Heart left ventricle (tissue), 16 donors: ENCODE measurements around the gene GRM2. TPM values are rescaled to one million over a fixed set of nuclear protein-coding genes. Genes with fewer than 3 reads are reported as not detected.

ENCODE experiments used
- ATAC-seq, 4 donors: fragments of 200-7000 bp; cut with Tn5 transposase; one replicate each; pipeline ENCODE4 v1.9.1; 2020 to 2022; ENCODE audit warnings: moderate library complexity in 4 of 4, mild to moderate bottlenecking in 3 of 4, moderate number of reproducible peaks in 1 of 4
- DNase-seq, 5 donors: peaks; one replicate each; pipeline ENCODE4 v3.0.0-alpha.2; 2020
- H3K27ac ChIP-seq, 12 donors: fragments of 200-600 bp; sonication (generic) in 4 of 12; one replicate each; pipeline versions ENCODE4 v1.5.0 to v1.8.0; 2016 to 2022; ENCODE audit warnings: mild to moderate bottlenecking in 2 of 12
- H3K27me3 ChIP-seq, 9 donors: fragments of 200-600 bp; sonication (generic) in 2 of 9; one replicate each; pipeline versions ENCODE4 v1.5.1 to v1.8.0; 2016 to 2022; ENCODE audit warnings: mild to moderate bottlenecking in 3 of 9
- H3K36me3 ChIP-seq, 9 donors: fragments of 200-600 bp; sonication (generic) in 2 of 9; one replicate each; pipeline versions ENCODE4 v1.5.0 to v1.8.0; 2018 to 2022; ENCODE audit warnings: mild to moderate bottlenecking in 2 of 9
- H3K4me1 ChIP-seq, 12 donors: fragments of 200-600 bp; sonication (generic) in 4 of 12; one replicate each; pipeline versions ENCODE4 v1.5.0 to v1.8.0; 2016 to 2022; ENCODE audit warnings: mild to moderate bottlenecking in 3 of 12
- H3K4me3 ChIP-seq, 12 donors: fragments of 200-600 bp; sonication (generic) in 4 of 12; one replicate each; pipeline versions ENCODE4 v1.5.0 to v1.8.0; 2017 to 2022; ENCODE audit warnings: mild to moderate bottlenecking in 9 of 12, moderate library complexity in 4 of 12
- H3K9me3 ChIP-seq, 12 donors: fragments of 200-600 bp; sonication (generic) in 4 of 12; one replicate each; pipeline versions ENCODE4 v1.5.0 to v1.8.0; 2016 to 2022; ENCODE audit warnings: mild to moderate bottlenecking in 1 of 12
- POLR2A ChIP-seq, 2 donors: fragments of 450-650 bp; IDR thresholded peaks; one replicate each; pipeline ENCODE4 v1.6.1; 2017; ENCODE audit warnings: antibody characterized with exemption in 2 of 2, mild to moderate bottlenecking in 2 of 2, moderate library complexity in 2 of 2
- WGBS, 4 donors: extraction: QIAGEN DNeasy Blood & Tissue Kit in 2 of 4; methylation state at CpG; one replicate each; pipeline versions ENCODE4 v1.1.5 to v1.1.7; 2013 to 2018; 5-methylcytosine and 5-hydroxymethylcytosine counted together
- intact Hi-C, 10 donors: fragments of 100-400 bp; cut with DNase I; formaldehyde crosslinking; loops; one replicate each; pipeline versions ENCODE4 v1.11.1 to v1.14.2; 2022
- polyA plus RNA-seq, 2 donors: library from polyadenylated mRNA; stranded (reverse); fragments of 200-250 nt; gene quantifications; one replicate each; pipeline ENCODE4 v1.2.3, GENCODE V29; 2013
- total RNA-seq, 9 donors: library from RNA; depleted of rRNA in 2 of 9; stranded (reverse); fragments of >200 nt in 2 of 9; fragmentation: NEBNext Ultra II Directional in 3 of 9; extraction: Animal tissue kit (Norgen Biotek cat#: 25700) in 3 of 9; gene quantifications; one replicate each; pipeline versions ENCODE4 v1.1.0 to v1.2.4, GENCODE V29; 2016 to 2023
- TF ChIP-seq, protein P1 (sequence below), 12 donors: fragments of 200-600 bp; sonication (generic) in 4 of 12; IDR thresholded peaks; one replicate each; pipeline versions ENCODE4 v1.5.0 to v1.8.0; 2018 to 2022; ENCODE audit warnings: antibody characterized with exemption in 12 of 12, mild to moderate bottlenecking in 5 of 12
- donor health status: ischemic (EF 13 %, LVEDD 7.1; RV severe dilation, severe dysfunction).
- donor health status: healthy with polysubstance abuse.
- donor health status: DM: no; HTN: yes; CAD: no.
- donor health status: DM: no; HTN: no; CAD: no.
- donor health status: ischemic (EF 25% LVEDD 6.9; RV normal size, moderate dysfunction).
- donor health status: ischemic (EF 25% LVEDD 5.7; RV mildly dilated, moderate dysfunction).
- donor health status: healthy.
- donor health status: DM: yes; HTN: yes; CAD: no.
- donor health status: ischemic (EF 35%, LVEDD 5.7; RV mildly dilated, moderate dysfunction).
- donor health status: nonischemic (EF 11% LVEDD 7.7; RV severe dilation, severe dysfunction).
- donor health status: DM: yes; HTN: yes; CAD: no.
- donor health status: PGD.
- donor health status: ischemic (EF 29% LVEDD 5.4; RV normal size, mild dysfunction).
- donor health status: nonischemic (EF 23%, LVEDD 6.1; RV moderate dilation, normal function).

GRM2 gene
- total and polyA plus RNA-seq, 11 donors: 0.03 to 0.95 (median 0.40) TPM; not detected in 2

DNA sequence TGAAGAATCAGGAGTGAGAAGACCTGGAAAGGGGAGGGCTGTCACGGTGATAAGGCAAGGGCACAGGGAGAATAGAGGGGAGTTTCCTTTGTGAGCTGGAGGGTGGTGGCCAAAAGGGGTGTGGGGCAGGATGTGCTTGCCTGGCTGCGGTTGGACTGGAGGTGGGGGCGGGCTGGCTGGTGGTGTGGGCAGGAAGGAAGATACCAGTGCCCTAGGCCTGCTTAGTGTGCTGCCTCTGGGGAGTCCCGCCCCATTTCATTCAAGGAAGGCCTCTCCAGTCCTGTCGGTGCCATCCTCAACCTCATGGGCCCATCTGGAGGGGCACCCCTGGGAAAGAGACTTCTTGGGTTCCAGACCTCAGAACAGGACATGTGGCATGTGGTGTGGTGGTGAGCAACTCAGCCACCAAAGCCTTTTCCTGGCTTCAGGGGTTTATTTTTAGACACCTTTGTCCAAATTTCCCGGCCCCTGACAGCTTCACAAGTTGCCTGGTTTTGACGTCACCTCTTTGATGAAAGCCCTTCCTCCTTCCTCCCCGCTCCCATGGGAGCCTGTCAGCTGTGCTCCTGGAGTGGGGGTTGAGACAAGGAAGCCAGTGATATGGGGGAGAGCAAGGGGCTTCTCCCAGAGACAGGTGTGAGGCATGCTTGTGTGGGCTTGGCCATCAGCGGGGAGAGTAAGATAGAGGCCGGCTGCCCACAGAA lies 20.2 kb upstream of the GRM2 start:
- no peaks in the 10 kb centered on the region for H3K9me3 ChIP-seq
- peak overlapping the region; percentile 66 to 97 (median 94) for H3K27ac ChIP-seq
- H3K27me3 ChIP-seq: no peaks in the 10 kb centered on the region
- ATAC-seq (peak; percentile 32 to 76 (median 64)), DNase-seq (peak; percentile 72 to 87 (median 82))
- intact Hi-C loops: loop anchor here in 4 of 10 donors (10.0 kb wide), 2 partner anchors 302 to 1072 kb away; partner anchors contain the start of genes MANF (in 3 of the 4), CISH (in 1 of the 4) and MAPKAPK3 (in 1 of the 4)
- WGBS, 4 donors: 26 to 30% (median 28%) methylated on average over 10 of the region's 10 CpGs
- peaks cover 0 to 63% (median 17%) of the 10 kb centered on the region in 9 donors for H3K36me3 ChIP-seq
- TF ChIP-seq, protein P1, sequence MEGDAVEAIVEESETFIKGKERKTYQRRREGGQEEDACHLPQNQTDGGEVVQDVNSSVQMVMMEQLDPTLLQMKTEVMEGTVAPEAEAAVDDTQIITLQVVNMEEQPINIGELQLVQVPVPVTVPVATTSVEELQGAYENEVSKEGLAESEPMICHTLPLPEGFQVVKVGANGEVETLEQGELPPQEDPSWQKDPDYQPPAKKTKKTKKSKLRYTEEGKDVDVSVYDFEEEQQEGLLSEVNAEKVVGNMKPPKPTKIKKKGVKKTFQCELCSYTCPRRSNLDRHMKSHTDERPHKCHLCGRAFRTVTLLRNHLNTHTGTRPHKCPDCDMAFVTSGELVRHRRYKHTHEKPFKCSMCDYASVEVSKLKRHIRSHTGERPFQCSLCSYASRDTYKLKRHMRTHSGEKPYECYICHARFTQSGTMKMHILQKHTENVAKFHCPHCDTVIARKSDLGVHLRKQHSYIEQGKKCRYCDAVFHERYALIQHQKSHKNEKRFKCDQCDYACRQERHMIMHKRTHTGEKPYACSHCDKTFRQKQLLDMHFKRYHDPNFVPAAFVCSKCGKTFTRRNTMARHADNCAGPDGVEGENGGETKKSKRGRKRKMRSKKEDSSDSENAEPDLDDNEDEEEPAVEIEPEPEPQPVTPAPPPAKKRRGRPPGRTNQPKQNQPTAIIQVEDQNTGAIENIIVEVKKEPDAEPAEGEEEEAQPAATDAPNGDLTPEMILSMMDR (IDR thresholded peaks at IDR 0.05): no peak
- TF ChIP-seq POLR2A (IDR thresholded peaks at IDR 0.05): no peak
- H3K4me1 ChIP-seq: peaks cover 25 to 92% (median 78%) of the 10 kb centered on the region in 12 donors
- H3K4me3 ChIP-seq: peak overlapping the region in 4 of 12 donors; percentile 1 to 26 (median 6)

DNA sequence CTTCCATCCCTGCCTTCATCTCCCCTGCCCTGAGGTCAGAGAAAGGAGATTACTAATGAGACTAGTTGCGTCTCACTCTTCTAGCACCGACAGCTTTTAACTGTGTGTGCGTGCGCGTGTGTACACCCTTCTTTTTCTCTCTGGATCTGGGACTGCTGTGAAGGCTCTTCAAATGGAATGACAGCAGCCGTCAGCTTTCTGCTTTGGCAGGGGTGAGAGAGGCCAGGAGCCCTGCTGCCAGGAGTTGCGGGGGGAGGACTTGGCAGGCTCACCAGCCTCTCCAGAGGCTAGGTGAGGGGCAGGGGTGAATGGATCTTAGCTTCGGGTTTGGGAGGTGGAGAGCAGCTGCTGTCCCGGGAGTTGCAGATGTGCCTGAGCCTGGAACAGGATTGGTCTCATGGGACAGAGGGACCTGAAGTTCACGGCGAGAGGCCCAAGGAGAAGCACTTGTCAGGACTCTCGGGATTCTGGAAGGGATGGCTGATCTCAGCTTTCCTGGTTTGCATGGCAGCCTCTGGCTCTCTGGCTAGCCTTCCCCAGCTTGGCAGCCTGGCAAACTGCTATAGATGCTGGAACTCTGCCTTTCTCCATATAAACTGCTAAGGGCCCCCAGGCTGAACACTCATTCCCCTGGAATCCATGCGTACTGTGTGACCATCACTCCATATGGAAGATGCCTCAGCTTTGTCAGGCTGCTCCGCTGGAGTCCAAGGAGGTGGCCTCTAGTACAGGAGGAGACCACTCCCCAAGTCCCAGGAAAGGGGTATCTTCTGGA lies 19.2 kb upstream of the GRM2 start:
- Histone ChIP-seq H3K4me1 (peaks cover 22 to 86% (median 69%) of the 10 kb centered on the region in 12 donors), H3K27ac (peak overlapping the region; percentile 66 to 97 (median 94)), H3K27me3 (no peaks in the 10 kb centered on the region), H3K36me3 (peaks cover 0 to 71% (median 21%) of the 10 kb centered on the region in 9 donors), H3K4me3 (peak overlapping the region in 4 of 12 donors; percentile 1 to 26 (median 6)), H3K9me3 (no peaks in the 10 kb centered on the region)
- TF ChIP-seq, protein P1 (IDR thresholded peaks at IDR 0.05): no peak
- no peak for TF ChIP-seq POLR2A (IDR thresholded peaks at IDR 0.05)
- DNase-seq (peak; percentile 65 to 87 (median 75)), ATAC-seq (peak; percentile 55 to 67 (median 60))
- WGBS, 4 donors: 27 to 35% (median 30%) methylated on average over 12 to 14 of the region's 14 CpGs
- intact Hi-C loops: loop anchor here in 4 of 10 donors (10.0 kb wide), 2 partner anchors 303 to 1073 kb away; partner anchors contain the start of genes MANF (in 3 of the 4), CISH (in 1 of the 4) and MAPKAPK3 (in 1 of the 4)

DNA sequence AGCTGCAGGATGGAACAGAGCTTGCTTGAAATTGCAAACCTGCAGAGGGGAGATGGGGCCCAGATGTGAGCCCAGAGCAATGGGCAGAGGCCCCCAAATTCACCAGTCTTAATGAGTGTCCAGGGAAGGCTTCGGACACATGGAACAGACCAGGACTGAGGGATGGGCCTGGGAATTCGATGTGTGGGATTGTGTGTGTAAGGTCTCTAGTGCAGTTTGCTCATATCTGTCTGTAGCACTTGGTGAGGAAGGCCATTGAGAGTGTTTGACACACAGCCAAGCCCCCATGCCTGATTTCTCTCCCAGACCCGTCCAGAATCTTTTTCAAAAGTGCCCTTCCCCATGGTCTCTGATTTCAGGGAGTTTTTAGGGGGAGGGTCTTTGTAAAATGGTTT lies 18.7 kb upstream of the GRM2 start:
- Histone ChIP-seq H3K36me3 (peaks cover 0 to 75% (median 23%) of the 10 kb centered on the region in 9 donors), H3K27ac (peak overlapping the region in 7 of 12 donors; percentile 87 to 97 (median 95)), H3K9me3 (no peaks in the 10 kb centered on the region), H3K4me1 (peaks cover 22 to 80% (median 66%) of the 10 kb centered on the region in 12 donors), H3K27me3 (no peaks in the 10 kb centered on the region), H3K4me3 (no peak overlapping the region)
- intact Hi-C loops: loop anchor here in 4 of 10 donors (10.0 kb wide), 2 partner anchors 303 to 1073 kb away; partner anchors contain the start of genes MANF (in 3 of the 4), CISH (in 1 of the 4) and MAPKAPK3 (in 1 of the 4)
- WGBS, 4 donors: 62 to 71% (median 62%) methylated on average over 3 of the region's 3 CpGs
- DNase-seq (no peak), ATAC-seq (no peak)
- TF ChIP-seq, protein P1 (IDR thresholded peaks at IDR 0.05): no peak
- TF ChIP-seq POLR2A (IDR thresholded peaks at IDR 0.05): no peak
